ENCODE measurements around the gene ADA.

DNA sequence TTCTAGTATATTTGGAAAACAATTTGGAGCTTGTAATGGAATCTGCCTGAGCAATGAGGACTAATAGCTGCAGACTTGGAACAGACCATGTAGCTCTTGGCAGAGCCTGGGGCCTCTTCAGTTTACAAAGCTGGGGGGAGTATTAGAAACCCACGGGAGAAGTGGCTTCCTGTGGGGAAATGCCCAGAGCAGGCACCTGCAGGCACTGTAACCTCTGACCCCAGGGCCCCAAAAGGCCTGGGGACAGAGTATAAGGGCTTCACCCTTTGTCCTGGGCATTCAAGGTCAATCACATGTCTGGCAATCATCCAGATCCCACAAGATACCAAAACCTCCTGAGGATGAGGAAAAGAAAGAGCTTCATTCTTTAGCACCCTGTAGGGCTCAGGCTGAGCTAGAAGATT is 49.7 kb downstream of the ADA start:
- TF ChIP-seq, protein P1, sequence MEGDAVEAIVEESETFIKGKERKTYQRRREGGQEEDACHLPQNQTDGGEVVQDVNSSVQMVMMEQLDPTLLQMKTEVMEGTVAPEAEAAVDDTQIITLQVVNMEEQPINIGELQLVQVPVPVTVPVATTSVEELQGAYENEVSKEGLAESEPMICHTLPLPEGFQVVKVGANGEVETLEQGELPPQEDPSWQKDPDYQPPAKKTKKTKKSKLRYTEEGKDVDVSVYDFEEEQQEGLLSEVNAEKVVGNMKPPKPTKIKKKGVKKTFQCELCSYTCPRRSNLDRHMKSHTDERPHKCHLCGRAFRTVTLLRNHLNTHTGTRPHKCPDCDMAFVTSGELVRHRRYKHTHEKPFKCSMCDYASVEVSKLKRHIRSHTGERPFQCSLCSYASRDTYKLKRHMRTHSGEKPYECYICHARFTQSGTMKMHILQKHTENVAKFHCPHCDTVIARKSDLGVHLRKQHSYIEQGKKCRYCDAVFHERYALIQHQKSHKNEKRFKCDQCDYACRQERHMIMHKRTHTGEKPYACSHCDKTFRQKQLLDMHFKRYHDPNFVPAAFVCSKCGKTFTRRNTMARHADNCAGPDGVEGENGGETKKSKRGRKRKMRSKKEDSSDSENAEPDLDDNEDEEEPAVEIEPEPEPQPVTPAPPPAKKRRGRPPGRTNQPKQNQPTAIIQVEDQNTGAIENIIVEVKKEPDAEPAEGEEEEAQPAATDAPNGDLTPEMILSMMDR (conservative IDR thresholded peaks at IDR 0.05; ENCODE audit: low read depth, low read length) = no peak
- no peak for TF ChIP-seq EZH2phosphoT487 (IDR thresholded peaks at IDR 0.05; ENCODE audit: borderline replicate concordance, low read length)
